H9 (cell line): ENCODE data around the gene TBC1D26. TPM values are rescaled to one million over a fixed set of nuclear protein-coding genes. Genes with fewer than 3 reads are reported as not detected.

Source experiments
- DNase-seq: peaks from one replicate; pipeline ENCODE4 v3.0.0-alpha.2; 2017
- H2AFZ ChIP-seq: one replicate; pipeline ENCODE4 v1.6.1; 2013; ENCODE audit warnings: mild to moderate bottlenecking, low read length, control low read depth, moderate library complexity
- H2AK5ac ChIP-seq: 2 replicates; pipeline ENCODE4 v1.6.1; 2013; ENCODE audit warnings: low read length, control low read depth, mixed read lengths; ENCODE audit not compliant: insufficient read length
- H2BK120ac ChIP-seq: one replicate; pipeline ENCODE4 v1.6.1; 2013; ENCODE audit warnings: low read depth, mild to moderate bottlenecking, low read length, control low read depth, inconsistent platforms; ENCODE audit not compliant: poor library complexity, severe bottlenecking
- H2BK12ac ChIP-seq: 2 replicates; pipeline ENCODE4 v1.6.1; 2013; ENCODE audit warnings: low read length, control low read depth, mixed read lengths, low read depth; ENCODE audit not compliant: insufficient read length
- H2BK15ac ChIP-seq: 2 replicates; pipeline ENCODE4 v1.6.1; 2013; ENCODE audit warnings: low read depth, low read length, control low read depth
- H2BK20ac ChIP-seq: one replicate; pipeline ENCODE4 v1.6.1; 2013; ENCODE audit warnings: low read depth, mild to moderate bottlenecking, low read length, control low read depth, inconsistent platforms; ENCODE audit not compliant: poor library complexity, severe bottlenecking
- H2BK5ac ChIP-seq: 2 replicates; pipeline ENCODE4 v1.6.1; 2013; ENCODE audit warnings: low read length, control low read depth, mixed read lengths; ENCODE audit not compliant: insufficient read length
- H3K14ac ChIP-seq: 2 replicates; pipeline ENCODE4 v1.6.1; 2013; ENCODE audit warnings: low read length, control low read depth; ENCODE audit not compliant: insufficient read depth
- H3K18ac ChIP-seq: 2 replicates; pipeline ENCODE4 v1.6.1; 2013; ENCODE audit warnings: low read depth, mild to moderate bottlenecking, mixed read lengths, low read length, control low read depth; ENCODE audit not compliant: insufficient read length
- H3K23ac ChIP-seq: 2 replicates; pipeline ENCODE4 v1.6.1; 2013; ENCODE audit warnings: low read length, control low read depth, mixed read lengths, low read depth; ENCODE audit not compliant: insufficient read length
- H3K23me2 ChIP-seq: 2 replicates; pipeline ENCODE4 v1.6.1; 2013; ENCODE audit warnings: low read depth, mild to moderate bottlenecking, mixed read lengths, low read length, control low read depth; ENCODE audit not compliant: insufficient read length, poor library complexity, severe bottlenecking
- H3K27ac ChIP-seq: 2 replicates; pipeline ENCODE4 v1.5.1; 2013; ENCODE audit warnings: low read length, control low read depth, mixed read lengths, low read depth; ENCODE audit not compliant: insufficient read length
- H3K27me3 ChIP-seq: 2 replicates; pipeline ENCODE4 v1.6.1; 2013; ENCODE audit warnings: low read length, control low read depth, inconsistent platforms; ENCODE audit not compliant: insufficient read depth
- H3K4ac ChIP-seq: 2 replicates; pipeline ENCODE4 v1.6.1; 2013; ENCODE audit warnings: low read depth, mild to moderate bottlenecking, control low read depth, inconsistent platforms, low read length, moderate library complexity
- H3K4me1 ChIP-seq: 2 replicates; pipeline ENCODE4 v1.6.1; 2013; ENCODE audit warnings: low read length, control low read depth, inconsistent platforms; ENCODE audit not compliant: insufficient read depth
- H3K4me2 ChIP-seq: 2 replicates; pipeline ENCODE4 v1.6.1; 2013; ENCODE audit warnings: low read length, control low read depth, mixed read lengths; ENCODE audit not compliant: insufficient read length, insufficient read depth
- H3K56ac ChIP-seq: 2 replicates; pipeline ENCODE4 v1.6.1; 2013; ENCODE audit warnings: low read depth, mild to moderate bottlenecking, mixed read lengths, low read length, control low read depth; ENCODE audit not compliant: insufficient read length
- H3K79me1 ChIP-seq: 2 replicates; pipeline ENCODE4 v1.6.1; 2013; ENCODE audit warnings: low read depth, mild to moderate bottlenecking, moderate library complexity, low read length, control low read depth, inconsistent platforms; ENCODE audit not compliant: insufficient read depth, poor library complexity, severe bottlenecking
- H3K79me2 ChIP-seq: 2 replicates; pipeline ENCODE4 v1.6.1; 2013; ENCODE audit warnings: low read length, control low read depth, inconsistent platforms; ENCODE audit not compliant: insufficient read depth
- H3K9ac ChIP-seq: 2 replicates; pipeline ENCODE4 v1.6.1; 2013; ENCODE audit warnings: low read length, control low read depth, mixed read lengths; ENCODE audit not compliant: insufficient read length; ENCODE audit errors: extremely low read depth
- H3K9me3 ChIP-seq: one replicate; pipeline ENCODE4 v1.6.1; 2013; ENCODE audit warnings: low read depth, low read length, inconsistent platforms; ENCODE audit not compliant: control insufficient read depth
- H3T11ph ChIP-seq: one replicate; pipeline ENCODE4 v1.6.1; 2013; ENCODE audit warnings: mild to moderate bottlenecking, low read length, control low read depth, inconsistent platforms
- H4K20me1 ChIP-seq: one replicate; pipeline ENCODE4 v1.6.1; 2013; ENCODE audit not compliant: control insufficient read depth, insufficient read length, insufficient read depth
- H4K5ac ChIP-seq: 2 replicates; pipeline ENCODE4 v1.6.1; 2013; ENCODE audit warnings: low read depth, mild to moderate bottlenecking, mixed read lengths, low read length, control low read depth; ENCODE audit not compliant: insufficient read length
- H4K8ac ChIP-seq: replicated peaks from 2 replicates; pipeline ENCODE4 v1.6.1; 2013; ENCODE audit warnings: low read length, control low read depth, mixed read lengths, low read depth; ENCODE audit not compliant: insufficient read length
- H4K91ac ChIP-seq: 2 replicates; pipeline ENCODE4 v1.6.1; 2013; ENCODE audit warnings: low read depth, mild to moderate bottlenecking, moderate library complexity, mixed read lengths, low read length, control low read depth; ENCODE audit not compliant: insufficient read length
- H3K27ac Mint-ChIP-seq, 3 experiments: 2 replicates in 2 of 3; 3 replicates in 1 of 3; pipeline ENCODE4 v1.8.0; 2020 to 2021; ENCODE audit warnings: mixed read lengths in 3 of 3, mild to moderate bottlenecking in 1 of 3, moderate library complexity in 1 of 3
- H3K27me3 Mint-ChIP-seq: 2 replicates; pipeline ENCODE4 v1.8.0; 2021; ENCODE audit warnings: low read depth, mild to moderate bottlenecking, moderate library complexity, mixed read lengths
- H3K36me3 Mint-ChIP-seq, 3 experiments: 2 replicates in 2 of 3; 3 replicates in 1 of 3; pipeline ENCODE4 v1.8.0; 2020 to 2021; ENCODE audit warnings: low read depth in 3 of 3, mixed read lengths in 3 of 3; ENCODE audit not compliant: insufficient read depth in 1 of 3
- H3K4me1 Mint-ChIP-seq, 2 experiments: 2 replicates each; pipeline ENCODE4 v1.8.0; 2020; ENCODE audit warnings: mixed read lengths in 2 of 2
- H3K4me3 Mint-ChIP-seq, 2 experiments: 2 replicates in 1 of 2; 3 replicates in 1 of 2; pipeline ENCODE4 v1.8.0; 2020 to 2021; ENCODE audit warnings: mild to moderate bottlenecking in 2 of 2, mixed read lengths in 2 of 2, moderate library complexity in 1 of 2
- H3K9me3 Mint-ChIP-seq, 2 experiments: 2 replicates in 1 of 2; 3 replicates in 1 of 2; pipeline ENCODE4 v1.8.0; 2020; ENCODE audit warnings: mild to moderate bottlenecking in 2 of 2, mixed read lengths in 2 of 2, moderate library complexity in 1 of 2
- CTCF ChIP-seq: fragments of 200-600 bp; sonication (generic); conservative IDR thresholded peaks from 3 replicates; pipeline ENCODE4 v1.8.0; 2021; ENCODE audit warnings: antibody characterized with exemption, mild to moderate bottlenecking
- WGBS: extraction: QIAGEN DNeasy Blood & Tissue Kit; methylation state at CpG from one replicate; pipeline ENCODE4 v1.1.7; 2013; ENCODE audit warnings: missing lambda C conversion rate, low lambda C conversion rate, mixed read lengths; ENCODE audit not compliant: insufficient read length; ENCODE audit errors: extremely low coverage; 5-methylcytosine and 5-hydroxymethylcytosine counted together
- total RNA-seq: library from RNA; stranded (reverse); gene quantifications from 2 replicates; pipeline ENCODE4 v1.2.1, GENCODE V29; 2021

Gene TBC1D26
- total RNA-seq, 1 experiment from 2014 or later: 0.83 TPM

DNA sequence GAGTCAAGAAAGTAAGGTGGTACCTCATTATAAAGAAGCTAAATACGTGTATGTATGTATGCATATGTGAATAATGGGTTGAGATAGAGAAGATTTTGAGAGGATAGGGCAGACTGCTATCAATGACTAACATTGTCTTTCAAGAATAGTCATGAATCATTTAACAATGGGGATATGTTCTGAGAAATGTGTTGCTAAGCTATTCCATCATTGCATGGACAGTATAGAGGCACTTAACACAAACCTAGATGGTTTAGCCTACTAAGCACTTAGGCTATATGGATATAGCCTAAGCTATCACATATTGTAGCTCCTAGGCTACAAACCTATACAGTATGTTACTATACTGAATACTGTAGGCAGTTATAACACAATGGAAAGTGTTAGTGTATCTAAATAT, 45.2 kb downstream of the TBC1D26 start:
- no peak overlapping the region for H3K18ac ChIP-seq
- no peak overlapping the region for H3K14ac ChIP-seq
- peaks cover 29 to 32% of the 10 kb centered on the region in 2 experiments for H3K9me3 Mint-ChIP-seq
- no peaks in the 10 kb centered on the region for H3K4me1 ChIP-seq
- peaks cover 12 to 28% (median 19%) of the 10 kb centered on the region in 3 experiments for H3K36me3 Mint-ChIP-seq
- H4K91ac ChIP-seq: no peak overlapping the region
- no peak overlapping the region for H3K27ac Mint-ChIP-seq
- no peak overlapping the region for H2BK12ac ChIP-seq
- H3K27ac ChIP-seq: no peak overlapping the region
- no peak overlapping the region for H4K5ac ChIP-seq
- no peak overlapping the region for H3K9ac ChIP-seq
- peaks cover 0 to 6% of the 10 kb centered on the region in 2 experiments; a peak in 2 of 4 replicates for H3K4me1 Mint-ChIP-seq
- H4K20me1 ChIP-seq: no peaks in the 10 kb centered on the region
- H2AK5ac ChIP-seq: no peak overlapping the region
- H3K27me3 Mint-ChIP-seq: no peaks in the 10 kb centered on the region
- H3K4ac ChIP-seq: no peak overlapping the region
- H3K56ac ChIP-seq: no peak overlapping the region
- H2AFZ ChIP-seq: no peak overlapping the region
- no peak overlapping the region for H3T11ph ChIP-seq
- no peak overlapping the region for H2BK120ac ChIP-seq
- TF ChIP-seq CTCF: no peak
- H3K4me2 ChIP-seq: no peak overlapping the region
- H3K23ac ChIP-seq: no peak overlapping the region
- no peak overlapping the region for H2BK15ac ChIP-seq
- no peaks in the 10 kb centered on the region for H3K23me2 ChIP-seq
- H4K8ac ChIP-seq: no peak overlapping the region
- no peak for DNase-seq
- H2BK20ac ChIP-seq: no peak overlapping the region
- no peaks in the 10 kb centered on the region for H3K27me3 ChIP-seq
- H3K79me2 ChIP-seq: no peaks in the 10 kb centered on the region
- peaks cover 14% of the 10 kb centered on the region for H3K9me3 ChIP-seq
- H2BK5ac ChIP-seq: no peak overlapping the region
- no peaks in the 10 kb centered on the region for H3K79me1 ChIP-seq
- 100% methylated on average over 1 of the region's 1 CpG for WGBS
- H3K4me3 Mint-ChIP-seq: no peak overlapping the region
